Central memory CD8-positive, alpha-beta T cell (primary cell): Measurements from ENCODE around the gene RGS10.

Experiments used
- ATAC-seq: fragments of 150-1000 bp; cut with Tn5 transposase; replicated peaks from 2 replicates; pipeline ENCODE4 v1.10.0; 2022; ENCODE audit warnings: mild to moderate bottlenecking, moderate FRiP score, moderate number of reproducible peaks; ENCODE audit not compliant: poor library complexity, severe bottlenecking; ENCODE audit errors: extremely low read depth
- DNase-seq, 2 donors: peaks; one replicate each; pipeline ENCODE4 v3.0.0; 2021; ENCODE audit warnings: low spot score in 2 of 2
- H3K27ac Mint-ChIP-seq: one replicate; pipeline ENCODE4 v1.8.0; 2022; ENCODE audit warnings: low read depth, mild to moderate bottlenecking, moderate library complexity, mixed read lengths
- H3K27me3 Mint-ChIP-seq: one replicate; pipeline ENCODE4 v1.8.0; 2022; ENCODE audit warnings: mixed read lengths
- H3K36me3 Mint-ChIP-seq: one replicate; pipeline ENCODE4 v1.8.0; 2022; ENCODE audit warnings: mild to moderate bottlenecking, moderate library complexity, mixed read lengths; ENCODE audit not compliant: insufficient read depth
- H3K4me1 Mint-ChIP-seq: one replicate; pipeline ENCODE4 v1.8.0; 2022; ENCODE audit warnings: mixed read lengths
- H3K4me3 Mint-ChIP-seq: one replicate; pipeline ENCODE4 v1.8.0; 2022; ENCODE audit warnings: mild to moderate bottlenecking, moderate library complexity, mixed read lengths
- H3K9me3 Mint-ChIP-seq: one replicate; pipeline ENCODE4 v1.8.0; 2022; ENCODE audit warnings: mixed read lengths

The RGS10 gene

DNA sequence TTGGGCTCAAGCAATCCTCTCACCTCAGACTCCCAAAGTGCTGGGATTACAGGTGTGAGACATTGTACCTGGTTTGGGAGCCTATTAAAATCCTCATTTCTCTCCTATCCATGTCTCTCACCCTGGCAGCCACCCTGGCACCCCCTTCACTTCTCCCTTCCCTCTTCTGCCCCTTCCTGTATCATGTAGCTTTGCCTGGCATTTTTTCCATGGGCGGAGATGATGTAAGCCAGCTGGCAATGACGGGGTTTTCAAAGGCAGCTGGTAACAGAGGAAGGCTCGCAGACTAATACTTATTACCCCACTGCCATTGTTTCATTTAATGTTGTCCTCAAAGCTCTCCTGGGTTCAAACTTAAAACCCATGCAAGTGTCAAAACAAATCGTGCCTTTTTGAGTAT is 61.9 kb downstream of the RGS10 start:
- Mint-ChIP-seq H3K9me3 (no peaks in the 10 kb centered on the region), H3K36me3 (peaks cover 3% of the 10 kb centered on the region), H3K27ac (peak overlapping the region; percentile 10), H3K27me3 (no peaks in the 10 kb centered on the region), H3K4me1 (peaks cover 31% of the 10 kb centered on the region), H3K4me3 (no peak overlapping the region)
- ATAC-seq = no peak
- no peak for DNase-seq

DNA sequence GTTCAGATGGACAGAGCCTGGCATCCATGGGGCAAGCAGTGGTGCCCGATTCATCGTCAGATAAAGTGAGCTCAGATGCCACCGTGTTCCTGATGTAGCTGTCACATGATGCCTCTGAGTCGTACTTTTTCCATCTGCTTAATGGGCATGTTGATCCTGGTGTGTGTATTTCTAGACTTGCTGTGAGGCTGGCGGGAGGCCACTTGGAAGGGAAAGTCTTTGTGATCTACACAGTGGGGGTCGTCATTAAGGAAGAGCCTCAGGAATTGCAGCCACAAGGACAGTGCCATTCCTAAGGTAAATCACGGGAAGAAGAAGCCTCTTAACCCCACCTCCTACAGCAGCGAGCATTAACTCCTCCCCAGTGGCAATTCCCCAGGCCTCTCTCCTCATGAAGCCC is 63.0 kb downstream of the RGS10 start:
- H3K27me3 Mint-ChIP-seq = no peaks in the 10 kb centered on the region
- no peaks in the 10 kb centered on the region for H3K9me3 Mint-ChIP-seq
- no peak for DNase-seq
- peaks cover 3% of the 10 kb centered on the region for H3K36me3 Mint-ChIP-seq
- peaks cover 31% of the 10 kb centered on the region for H3K4me1 Mint-ChIP-seq
- H3K4me3 Mint-ChIP-seq = no peak overlapping the region
- H3K27ac Mint-ChIP-seq = no peak overlapping the region
- no peak for ATAC-seq

DNA sequence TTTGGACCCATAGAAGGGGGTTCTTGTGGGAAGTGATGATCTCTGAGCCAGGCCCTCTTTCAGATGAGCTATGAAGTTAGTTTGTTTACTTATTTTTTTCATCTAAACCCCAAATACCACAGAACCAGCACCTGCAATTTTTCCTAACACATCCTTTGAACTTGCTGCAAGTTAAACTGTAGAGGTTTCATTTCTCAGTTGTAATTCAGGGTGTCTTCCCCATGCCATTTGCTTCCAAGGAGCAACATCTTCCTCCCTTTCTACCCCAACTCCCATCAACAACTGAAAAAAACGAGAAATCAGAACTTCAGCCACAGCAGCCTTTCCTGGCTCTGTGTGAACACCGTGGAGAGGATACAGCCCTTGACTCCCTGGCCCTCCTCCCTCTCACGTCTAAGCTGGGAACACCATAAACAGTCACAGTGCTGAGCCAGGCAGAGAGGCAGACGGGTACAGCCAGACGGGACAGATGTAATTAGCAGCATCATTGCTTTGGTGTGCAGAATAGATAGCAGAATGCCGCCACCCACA is 63.6 kb downstream of the RGS10 start:
- DNase-seq (no peak), ATAC-seq (peak; percentile 69)
- no peaks in the 10 kb centered on the region for H3K27me3 Mint-ChIP-seq
- peak overlapping the region; percentile 66 for H3K27ac Mint-ChIP-seq
- H3K4me3 Mint-ChIP-seq = peak overlapping the region; percentile 58
- H3K9me3 Mint-ChIP-seq = no peaks in the 10 kb centered on the region
- H3K4me1 Mint-ChIP-seq = peaks cover 31% of the 10 kb centered on the region
- peaks cover 3% of the 10 kb centered on the region for H3K36me3 Mint-ChIP-seq

DNA sequence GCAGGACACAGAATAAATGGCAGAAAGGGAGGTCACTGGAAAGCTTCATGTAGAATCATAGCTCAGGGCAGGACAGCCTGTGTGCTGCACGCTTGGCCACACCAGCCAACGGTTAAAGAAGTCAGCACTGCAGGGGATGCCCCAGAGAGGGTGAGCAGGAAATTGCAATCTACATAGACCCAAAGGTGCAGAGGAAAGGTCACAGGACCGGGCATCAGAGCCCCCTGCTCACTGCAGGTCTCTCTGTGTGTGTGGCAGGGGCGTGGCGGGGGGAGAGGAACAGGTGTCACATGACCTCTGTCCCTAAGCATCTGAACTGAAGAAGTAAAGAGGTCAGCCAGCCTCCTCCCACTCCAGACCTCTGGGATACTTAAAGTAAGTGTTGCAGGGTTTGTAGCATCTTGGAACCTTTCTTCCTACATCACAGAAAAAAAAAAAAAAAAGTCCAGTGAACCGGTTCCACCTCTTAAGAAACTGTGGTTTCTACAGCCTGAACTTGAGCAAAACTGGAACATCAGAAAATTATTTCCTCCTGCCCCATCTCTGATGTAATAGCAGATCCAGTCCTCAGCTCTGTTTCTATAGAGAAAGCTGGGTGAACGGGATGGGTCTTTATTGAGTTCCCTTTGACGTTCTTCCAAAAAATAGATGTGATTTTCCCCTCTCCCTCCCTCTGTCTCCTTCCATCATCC is 64.3 kb downstream of the RGS10 start:
- Mint-ChIP-seq H3K36me3 (peaks cover 3% of the 10 kb centered on the region), H3K27me3 (no peaks in the 10 kb centered on the region), H3K4me3 (peak overlapping the region; percentile 58), H3K9me3 (no peaks in the 10 kb centered on the region), H3K27ac (peak overlapping the region; percentile 66), H3K4me1 (peaks cover 31% of the 10 kb centered on the region)
- DNase-seq (no peak), ATAC-seq (peak; percentile 70)

DNA sequence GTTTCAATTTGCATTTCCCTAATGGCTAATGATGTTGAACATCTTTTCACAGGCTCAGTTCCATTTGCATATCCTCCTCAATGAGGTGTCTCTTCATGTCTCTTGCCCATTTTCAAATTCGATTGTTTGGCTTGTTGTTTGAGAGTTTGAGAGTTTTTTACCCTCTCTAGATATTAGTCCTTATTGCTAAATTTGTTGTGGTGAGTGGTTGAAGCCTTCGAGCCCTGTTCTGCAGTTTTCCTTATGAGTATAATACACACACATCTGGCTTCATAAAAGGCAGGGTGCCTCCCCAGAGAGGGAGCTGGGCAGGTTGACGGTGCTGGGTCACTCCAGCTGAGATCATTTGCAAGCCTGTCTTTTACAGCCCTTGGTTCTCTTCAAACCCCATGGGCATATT is 65.1 kb downstream of the RGS10 start:
- ATAC-seq (no peak), DNase-seq (no peak)
- no peaks in the 10 kb centered on the region for H3K9me3 Mint-ChIP-seq
- H3K4me1 Mint-ChIP-seq = peaks cover 31% of the 10 kb centered on the region
- peaks cover 3% of the 10 kb centered on the region for H3K36me3 Mint-ChIP-seq
- no peak overlapping the region for H3K4me3 Mint-ChIP-seq
- peak overlapping the region; percentile 29 for H3K27ac Mint-ChIP-seq
- no peaks in the 10 kb centered on the region for H3K27me3 Mint-ChIP-seq

DNA sequence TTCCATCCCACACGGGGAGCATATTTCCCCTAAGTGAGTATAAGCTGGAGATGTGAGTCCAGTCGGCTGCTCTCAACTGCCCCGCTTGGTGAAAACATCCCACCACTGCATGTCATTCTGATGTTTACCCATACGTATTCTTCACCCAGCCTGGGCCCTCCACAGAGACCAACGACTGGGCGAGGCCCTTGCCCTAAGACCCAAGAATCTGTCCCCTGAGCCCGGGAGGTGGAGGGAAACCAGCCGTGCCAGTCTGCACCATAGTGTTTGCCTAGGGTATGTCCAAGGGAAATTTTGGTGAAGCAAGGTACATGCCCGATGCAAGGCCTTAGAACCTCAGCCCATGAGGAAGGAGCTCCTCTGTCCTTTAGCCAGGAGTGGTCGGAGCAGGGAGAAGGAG is 67.9 kb downstream of the RGS10 start:
- no peak overlapping the region for H3K4me3 Mint-ChIP-seq
- H3K4me1 Mint-ChIP-seq = peaks cover 25% of the 10 kb centered on the region
- H3K9me3 Mint-ChIP-seq = no peaks in the 10 kb centered on the region
- no peak overlapping the region for H3K27ac Mint-ChIP-seq
- ATAC-seq (no peak), DNase-seq (no peak)
- peaks cover 3% of the 10 kb centered on the region for H3K36me3 Mint-ChIP-seq
- no peaks in the 10 kb centered on the region for H3K27me3 Mint-ChIP-seq

DNA sequence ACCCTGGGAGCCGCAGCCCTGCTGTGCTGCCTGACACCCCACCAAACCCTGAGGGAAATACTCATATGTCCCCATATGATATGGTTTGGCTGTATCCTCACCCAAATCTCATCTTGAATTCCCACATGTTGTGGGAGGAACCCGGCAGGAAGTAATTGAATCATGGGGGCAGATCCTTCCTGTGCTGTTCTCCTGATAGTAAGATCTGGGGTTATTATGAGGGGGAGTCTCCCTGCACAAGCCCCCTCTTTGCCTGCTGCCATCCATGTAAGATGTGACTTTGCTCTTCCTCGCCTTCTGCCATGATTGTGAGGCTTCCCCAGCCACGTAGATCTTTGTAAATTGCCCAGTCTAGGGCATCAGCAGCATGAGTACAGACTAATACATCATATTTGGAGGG is 68.7 kb downstream of the RGS10 start:
- no peak overlapping the region for H3K27ac Mint-ChIP-seq
- H3K36me3 Mint-ChIP-seq = peaks cover under 1% of the 10 kb centered on the region
- no peak for DNase-seq
- no peak for ATAC-seq
- no peaks in the 10 kb centered on the region for H3K9me3 Mint-ChIP-seq
- H3K4me1 Mint-ChIP-seq = peaks cover 17% of the 10 kb centered on the region
- no peak overlapping the region for H3K4me3 Mint-ChIP-seq
- no peaks in the 10 kb centered on the region for H3K27me3 Mint-ChIP-seq

DNA sequence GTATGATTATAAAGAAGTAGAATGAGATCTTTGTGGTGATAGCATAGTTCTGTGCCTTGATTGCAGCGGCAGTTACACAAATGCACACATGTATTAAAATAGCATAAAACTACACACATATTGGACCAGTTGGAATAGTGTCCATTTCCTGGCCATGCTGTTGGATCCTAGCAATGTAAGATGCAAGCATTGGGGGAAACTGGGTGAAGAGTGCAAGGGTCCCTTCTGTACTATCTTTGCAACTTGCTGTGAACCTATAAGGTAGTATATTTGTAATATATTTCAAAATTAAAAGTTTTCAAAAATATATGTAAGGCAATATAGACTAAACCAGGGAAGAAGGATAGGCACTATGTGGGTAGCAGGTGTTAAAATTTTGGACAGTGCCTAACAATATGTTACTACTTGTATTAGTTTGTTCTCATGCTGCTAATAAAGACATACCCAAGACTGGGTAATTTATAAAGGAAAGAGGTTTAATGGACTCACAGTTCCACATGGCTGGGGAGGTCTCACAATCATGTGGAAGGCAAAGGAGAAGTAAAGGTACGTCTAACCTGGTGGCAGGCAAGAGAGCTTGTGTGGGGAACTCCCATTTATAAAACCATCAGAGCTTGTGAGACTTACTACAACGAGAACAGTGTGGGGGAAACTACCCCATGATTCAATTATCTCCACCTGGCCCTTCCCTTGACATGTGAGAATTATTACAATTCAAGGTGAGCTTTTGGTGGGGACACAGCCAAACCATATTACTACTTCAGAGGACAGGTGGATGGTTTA is 71.4 kb downstream of the RGS10 start:
- Mint-ChIP-seq H3K36me3 (no peaks in the 10 kb centered on the region), H3K9me3 (no peaks in the 10 kb centered on the region), H3K4me3 (no peak overlapping the region), H3K27me3 (no peaks in the 10 kb centered on the region), H3K4me1 (peaks cover 11% of the 10 kb centered on the region), H3K27ac (no peak overlapping the region)
- ATAC-seq (no peak), DNase-seq (no peak)

DNA sequence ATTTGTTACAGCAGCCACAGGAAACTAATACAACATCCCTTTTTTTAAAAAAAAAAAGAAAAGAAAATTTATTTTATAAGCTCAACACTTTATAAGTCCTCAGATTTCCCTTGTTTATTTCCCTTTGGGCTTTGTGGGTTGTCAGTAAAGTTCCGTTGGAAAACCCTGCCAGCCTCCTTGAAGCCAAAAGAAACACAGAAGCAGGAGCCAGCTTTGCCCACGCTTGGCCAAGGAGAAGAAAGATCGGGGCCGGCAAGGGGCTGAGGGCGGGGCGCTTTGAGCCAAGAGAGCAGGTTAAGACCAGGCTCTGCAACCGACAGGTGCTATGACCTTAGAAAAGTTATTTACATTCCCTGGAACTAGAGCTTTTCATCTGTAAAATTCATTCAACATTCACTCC is 72.7 kb downstream of the RGS10 start:
- H3K4me1 Mint-ChIP-seq = peaks cover 11% of the 10 kb centered on the region
- DNase-seq = no peak
- ATAC-seq = no peak
- no peaks in the 10 kb centered on the region for H3K36me3 Mint-ChIP-seq
- no peaks in the 10 kb centered on the region for H3K9me3 Mint-ChIP-seq
- H3K27ac Mint-ChIP-seq = no peak overlapping the region
- H3K4me3 Mint-ChIP-seq = no peak overlapping the region
- H3K27me3 Mint-ChIP-seq = no peaks in the 10 kb centered on the region

DNA sequence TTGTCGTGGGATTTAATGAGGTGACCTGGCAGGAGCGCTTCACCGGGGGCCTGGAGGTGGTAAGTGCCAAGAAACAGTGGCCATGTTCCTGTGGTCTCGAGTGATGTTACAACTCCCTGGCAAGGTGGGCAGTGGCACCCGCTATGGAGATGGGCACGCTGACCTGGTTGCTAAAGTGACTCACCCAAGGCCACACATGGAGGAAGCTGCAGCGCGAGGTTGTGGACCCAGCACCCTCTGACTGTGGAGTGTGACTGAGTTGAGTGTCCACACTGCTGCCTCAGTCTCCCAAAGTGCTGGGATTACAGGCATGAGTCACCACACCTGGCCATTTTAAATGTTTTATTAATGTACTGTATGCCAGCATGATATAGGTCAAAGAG is 73.2 kb downstream of the RGS10 start:
- Mint-ChIP-seq H3K36me3 (no peaks in the 10 kb centered on the region), H3K27ac (no peak overlapping the region), H3K4me1 (peaks cover 11% of the 10 kb centered on the region), H3K27me3 (no peaks in the 10 kb centered on the region), H3K9me3 (no peaks in the 10 kb centered on the region), H3K4me3 (no peak overlapping the region)
- ATAC-seq = no peak
- DNase-seq = no peak

DNA sequence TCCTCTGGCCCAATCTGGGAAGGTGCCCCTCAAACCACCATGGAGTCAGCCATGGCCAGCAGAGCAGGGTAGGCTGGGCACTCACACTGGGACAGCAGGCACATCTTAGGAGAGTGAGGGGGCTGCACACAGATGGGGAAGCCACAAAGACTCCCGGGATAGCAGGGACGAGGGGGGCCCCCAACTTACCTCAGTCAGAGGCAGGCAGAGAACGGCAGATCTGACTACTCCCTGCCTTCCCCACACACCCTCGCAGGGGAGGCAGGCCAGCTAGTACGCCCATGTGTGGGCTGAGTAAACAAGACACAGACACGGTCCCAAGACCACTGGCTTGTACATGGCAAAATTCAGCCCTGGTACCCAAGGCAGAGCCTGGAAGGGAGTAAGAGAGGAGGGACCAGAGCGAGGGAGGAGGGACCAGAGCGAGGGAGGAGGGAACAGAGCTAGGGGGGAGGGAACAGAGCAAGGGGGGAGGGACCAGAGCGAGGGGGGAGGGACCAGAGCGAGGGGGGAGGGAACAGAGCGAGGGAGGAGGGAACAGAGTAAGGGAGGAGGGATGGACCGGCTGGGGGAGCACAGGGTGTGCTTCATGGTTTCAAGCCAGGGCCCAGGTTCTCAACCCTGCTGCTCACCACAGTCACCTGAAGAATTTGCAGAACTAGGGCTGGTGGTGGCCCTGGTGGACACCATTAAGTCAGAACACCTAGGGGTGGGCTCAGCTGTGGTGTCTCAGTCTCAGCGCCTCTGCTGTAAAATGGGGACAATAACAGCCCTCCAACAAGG is 73.8 kb downstream of the RGS10 start:
- H3K9me3 Mint-ChIP-seq = no peaks in the 10 kb centered on the region
- no peak overlapping the region for H3K4me3 Mint-ChIP-seq
- ATAC-seq (no peak), DNase-seq (no peak)
- H3K27me3 Mint-ChIP-seq = no peaks in the 10 kb centered on the region
- no peak overlapping the region for H3K27ac Mint-ChIP-seq
- peaks cover 11% of the 10 kb centered on the region for H3K4me1 Mint-ChIP-seq
- no peaks in the 10 kb centered on the region for H3K36me3 Mint-ChIP-seq

DNA sequence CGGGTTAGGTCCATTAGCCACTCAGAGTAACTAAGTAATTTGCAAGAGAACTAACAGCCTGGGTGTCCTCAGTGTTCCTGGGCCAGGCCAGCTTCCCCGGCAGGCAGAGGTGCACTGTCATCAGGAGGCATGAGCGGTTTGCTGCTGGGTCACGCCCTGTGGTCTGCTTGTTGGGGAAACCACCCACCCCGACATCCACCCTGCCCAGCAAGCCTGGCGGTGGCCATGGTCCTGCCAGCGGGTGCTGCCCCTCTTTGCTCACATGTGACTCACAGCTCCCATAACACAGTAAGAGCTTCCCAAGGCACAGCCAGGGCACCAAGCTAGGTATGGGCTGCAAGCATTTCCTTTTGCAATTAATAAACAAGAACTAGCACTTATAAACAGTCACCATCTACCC is 75.9 kb downstream of the RGS10 start:
- H3K36me3 Mint-ChIP-seq = no peaks in the 10 kb centered on the region
- no peak overlapping the region for H3K4me3 Mint-ChIP-seq
- ATAC-seq (peak; percentile 54), DNase-seq (no peak)
- no peaks in the 10 kb centered on the region for H3K9me3 Mint-ChIP-seq
- H3K27me3 Mint-ChIP-seq = peaks cover 14% of the 10 kb centered on the region
- peak overlapping the region; percentile 26 for H3K27ac Mint-ChIP-seq
- peaks cover 11% of the 10 kb centered on the region for H3K4me1 Mint-ChIP-seq
